Measurements from ENCODE around the gene AMDHD1. TPM values are rescaled to one million over a fixed set of nuclear protein-coding genes. Genes with fewer than 3 reads are reported as not detected.

The AMDHD1 gene
- total and polyA plus RNA-seq, 2 of the 4 experiments (the other 2 are of a cell fraction): under 0.01 TPM; not detected in 1

GRCh38 chr12:96000858-96001257 lies 57.7 kb downstream of the AMDHD1 start:
- Histone ChIP-seq H3K79me1 (ENCODE audit: low read depth in 1 of 2, low read length in 2 of 2) (no peaks in the 10 kb centered on the region), H3K9me1 (ENCODE audit: insufficient read depth, low read length) (no peaks in the 10 kb centered on the region; the same call in 1 of the 2 replicates), H3K4me1 (ENCODE audit: control insufficient read depth, insufficient read depth, low read length) (no peaks in the 10 kb centered on the region), H2AK5ac (ENCODE audit: low read depth, low read length) (no peak overlapping the region), H3K18ac (ENCODE audit: low read depth, low read length) (no peak overlapping the region), H3K4ac (ENCODE audit: low read depth, low read length) (no peak overlapping the region), H3K27ac (ENCODE audit: insufficient read depth, low read length) (no peak overlapping the region), H2BK5ac (ENCODE audit: low read depth, low read length, poor library complexity, severe bottlenecking) (no peak overlapping the region), H3K4me3 (ENCODE audit: insufficient read depth, low read depth, low read length) (no peak overlapping the region), H4K5ac (ENCODE audit: low read depth, low read length) (no peak overlapping the region), H2AK9ac (replicated peaks; ENCODE audit: low read depth, low read length, poor library complexity) (no peak overlapping the region), H2BK15ac (ENCODE audit: low read depth, low read length) (no peak overlapping the region), H2BK120ac (ENCODE audit: low read depth, low read length) (no peak overlapping the region), H2AFZ (replicated peaks; ENCODE audit: low read length, poor library complexity) (no peak overlapping the region), H3K9me3 (ENCODE audit: control insufficient read depth, insufficient read depth, low read length) (no peaks in the 10 kb centered on the region), H4K8ac (ENCODE audit: low read depth in 2 of 2, low read length in 2 of 2) (no peak overlapping the region), H3K56ac (ENCODE audit: extremely low read depth, insufficient read depth, low read length) (no peak overlapping the region), H3K4me2 (ENCODE audit: low read depth, low read length) (no peak overlapping the region), H4K91ac (ENCODE audit: insufficient read depth, low read depth, low read length) (no peak overlapping the region), H3K27me3 (ENCODE audit: control insufficient read depth, insufficient read depth, low read length) (no peaks in the 10 kb centered on the region), H3K23ac (ENCODE audit: low read depth, low read length) (no peak overlapping the region), H4K20me1 (ENCODE audit: insufficient read depth, low read length) (no peaks in the 10 kb centered on the region), H3K36me3 (ENCODE audit: control insufficient read depth, insufficient read depth, low read length) (peaks cover 10% of the 10 kb centered on the region), H2BK20ac (ENCODE audit: low read depth, low read length) (no peak overlapping the region), H3K14ac (replicated peaks; ENCODE audit: low read depth, low read length) (no peak overlapping the region), H3K9ac (ENCODE audit: low read depth, low read length) (no peak overlapping the region)
- ATAC-seq (ENCODE audit: low read depth) (no peak), DNase-seq (no peak)
- CTCF ChIA-PET: interaction anchor here (0.8 kb wide), 1 partner anchor 214 kb away, joined by 3 read pairs; no protein-coding TSS in a partner anchor
- dilution Hi-C loops (cut with HindIII; ENCODE audit: low sequenced_read_pairs, unreplicated experiment) (no loop called here), in situ Hi-C loops (cut with MboI; ENCODE audit: low sequenced_read_pairs) (no loop called here), intact Hi-C loops (cut with micrococcal nuclease) (no loop called here)
- WGBS, 2 experiments (ENCODE audit: extremely low coverage in 2 of 2, insufficient read length in 1 of 2): no CpG with 5 or more reads among the region's 5 CpGs
- POLR2A ChIA-PET (ENCODE audit: unreplicated experiment): no interaction called here
- BruUV-seq (replicated peaks): no TSS peak
- TF ChIP-seq CHD1 (IDR thresholded peaks at IDR 0.05; ENCODE audit: low read depth, low read length) (no peak), USF2 (IDR thresholded peaks at IDR 0.05; ENCODE audit: low read depth, low read length) (no peak), RFX5 (IDR thresholded peaks at IDR 0.05; ENCODE audit: low read depth, low read length) (no peak), CEBPB (IDR thresholded peaks at IDR 0.05; ENCODE audit: low read depth, low read length) (no peak), BHLHE40 (IDR thresholded peaks at IDR 0.05; ENCODE audit: low read depth, low read length) (no peak), RCOR1 (IDR thresholded peaks at IDR 0.05; ENCODE audit: insufficient replicate concordance, low read length) (no peak), MAZ (IDR thresholded peaks at IDR 0.05; ENCODE audit: borderline replicate concordance, low read depth, low read length) (no peak), CTCF (conservative IDR thresholded peaks at IDR 0.05; ENCODE audit: low read depth, low read length) (no peak), RAD21 (IDR thresholded peaks at IDR 0.05; ENCODE audit: low read length) (no peak), POLR2A (IDR thresholded peaks at IDR 0.05; ENCODE audit: low read depth, low read length) (no peak), MXI1 (IDR thresholded peaks at IDR 0.05; ENCODE audit: borderline replicate concordance, low read depth, low read length) (no peak), ELK1 (IDR thresholded peaks at IDR 0.05; ENCODE audit: borderline replicate concordance, low read depth, low read length) (no peak), MAFK (IDR thresholded peaks at IDR 0.05; ENCODE audit: low read depth, low read length) (no peak), SMC3 (IDR thresholded peaks at IDR 0.05; ENCODE audit: low read depth, low read length) (no peak), FOS (IDR thresholded peaks at IDR 0.05; ENCODE audit: low read depth, low read length) (no peak), NFE2L2 (IDR thresholded peaks at IDR 0.05; ENCODE audit: low read depth, low read length) (no peak)
